ENCODE data around the gene UPK2.
"Not testable (repeated sequence)": the region's sequence is repeated elsewhere in the genome, so short reads cannot be mapped to it uniquely, and the experiment has no call there.

The UPK2 gene

GRCh38 chr11:118939404-118939915 lies 16.6 kb upstream of the UPK2 start:
- DNase-seq, result no peak

- no peak for DNase-seq
Measured at GRCh38 chr11:118939953-118940598, 16.0 kb upstream of the UPK2 start.

- no peak for DNase-seq
Measured at GRCh38 chr11:118947091-118947490, 9.0 kb upstream of the UPK2 start.

- DNase-seq, result no peak
Measured at GRCh38 chr11:118948000-118948399, 8.1 kb upstream of the UPK2 start.

- DNase-seq, result no peak
Measured at GRCh38 chr11:118953265-118953664, 2.8 kb upstream of the UPK2 start.

GRCh38 chr11:118953976-118954375 lies 2.1 kb upstream of the UPK2 start:
- not testable (repeated sequence) for DNase-seq

GRCh38 chr11:118956847-118957469 lies 860 bp downstream of the UPK2 start:
- DNase-seq, result no peak

GRCh38 chr11:118957549-118957948 lies 1.5 kb downstream of the UPK2 start:
- no peak for DNase-seq

- DNase-seq, result no peak
Measured at GRCh38 chr11:118957968-118958367, 1.9 kb downstream of the UPK2 start.

- DNase-seq, result no peak
Measured at GRCh38 chr11:118958577-118958976, 2.5 kb downstream of the UPK2 start.

- no peak for DNase-seq
Measured at GRCh38 chr11:118961189-118961588, 5.1 kb downstream of the UPK2 start.

- DNase-seq, result no peak
Measured at GRCh38 chr11:118961591-118961990, 5.5 kb downstream of the UPK2 start.

- not testable (repeated sequence) for DNase-seq
Measured at GRCh38 chr11:118969508-118969907, 13.4 kb downstream of the UPK2 start.

- no peak for DNase-seq
Measured at GRCh38 chr11:118971646-118972045, 15.5 kb downstream of the UPK2 start, which contains the start of gene FOXR1. FOXR1 (plus strand) TSS chr11:118971761; CDS start chr11:118971932, 171 bp downstream.

- no peak for DNase-seq
Measured at GRCh38 chr11:118973985-118974384, 17.9 kb downstream of the UPK2 start.

GRCh38 chr11:118975771-118976709 lies 19.9 kb downstream of the UPK2 start:
- DNase-seq, result no peak

- DNase-seq, result no peak
Measured at GRCh38 chr11:118979434-118979833, 23.3 kb downstream of the UPK2 start.

GRCh38 chr11:118980191-118980881 lies 24.2 kb downstream of the UPK2 start:
- DNase-seq, result no peak

GRCh38 chr11:118984337-118984736 lies 28.2 kb downstream of the UPK2 start:
- DNase-seq, result not testable (repeated sequence)

- no peak for DNase-seq
Measured at GRCh38 chr11:118984825-118985224, 28.7 kb downstream of the UPK2 start.

- DNase-seq, result peak; percentile 73
Measured at GRCh38 chr11:118988280-118988679, 32.2 kb downstream of the UPK2 start.

- not testable (repeated sequence) for DNase-seq
Measured at GRCh38 chr11:118991486-118992038, 35.5 kb downstream of the UPK2 start.
